Measurements from ENCODE around the gene NBPF3.
"Not testable (repeated sequence)": the region's sequence is repeated elsewhere in the genome, so short reads cannot be mapped to it uniquely, and the experiment has no call there.

Gene NBPF3

DNA sequence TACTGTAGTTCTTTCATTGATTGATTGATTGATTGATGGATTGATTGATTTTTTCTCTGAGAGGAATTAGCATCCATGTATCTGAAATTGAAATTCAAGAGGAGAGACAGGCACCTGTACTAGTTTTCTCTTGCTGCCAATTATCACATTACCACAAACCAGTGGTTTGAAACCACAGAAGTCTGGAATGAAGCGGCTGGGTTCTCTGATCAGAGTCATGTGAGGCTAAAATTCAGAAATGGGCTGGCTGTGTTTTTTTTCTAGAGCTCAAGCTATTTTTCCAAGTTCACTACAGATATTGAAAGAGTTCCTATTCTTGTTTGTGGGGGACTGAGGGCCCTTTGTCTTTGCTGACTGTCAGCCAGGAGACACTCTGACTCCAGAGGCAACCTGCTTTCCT lies 10.0 kb downstream of the NBPF3 start:
- TF ChIP-seq POU2F2 (IDR thresholded peaks at IDR 0.05; ENCODE audit: low read depth, low read length) = no peak
- TF ChIP-seq TAF1 (IDR thresholded peaks at IDR 0.05; ENCODE audit: low read depth, low read length) = no peak
- TF ChIP-seq POLR2AphosphoS5 (IDR thresholded peaks at IDR 0.05; ENCODE audit: low read depth, low read length) = no peak
- TF ChIP-seq SPI1 (IDR thresholded peaks at IDR 0.05; ENCODE audit: low read depth, low read length) = no peak
- no peak for TF ChIP-seq PAX5 (IDR thresholded peaks at IDR 0.05; ENCODE audit: insufficient read depth, low read length, severe bottlenecking)
- TF ChIP-seq POLR2A (IDR thresholded peaks at IDR 0.05; ENCODE audit: low read depth, low read length) = no peak
- no peak for FAIRE-seq
- no peak for DNase-seq (ENCODE audit: insufficient read length, low spot score)

DNA sequence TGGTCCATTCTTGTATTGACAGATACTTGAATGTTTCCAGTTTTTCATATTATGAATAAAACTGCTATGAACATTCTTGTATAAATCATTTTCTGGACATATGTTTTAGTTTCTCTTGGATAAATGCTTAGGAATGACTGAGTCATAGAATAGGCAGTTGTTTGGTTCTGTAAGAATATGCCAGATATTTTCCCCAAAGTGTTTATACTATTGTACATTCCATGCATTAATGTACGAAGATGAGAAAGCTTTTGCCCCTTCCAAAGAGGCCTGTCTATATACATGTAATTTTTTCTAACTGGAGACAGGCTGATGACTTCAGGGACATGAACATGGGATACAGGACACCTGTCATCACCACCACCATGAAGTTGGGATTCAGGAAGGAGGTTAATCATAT lies 11.3 kb downstream of the NBPF3 start:
- DNase-seq (ENCODE audit: insufficient read length, low spot score) (no peak), FAIRE-seq (no peak)
- no peak for TF ChIP-seq POU2F2 (IDR thresholded peaks at IDR 0.05; ENCODE audit: low read depth, low read length)
- no peak for TF ChIP-seq TAF1 (IDR thresholded peaks at IDR 0.05; ENCODE audit: low read depth, low read length)
- TF ChIP-seq POLR2A (IDR thresholded peaks at IDR 0.05; ENCODE audit: low read depth, low read length) = no peak
- TF ChIP-seq PAX5 (IDR thresholded peaks at IDR 0.05; ENCODE audit: insufficient read depth, low read length, severe bottlenecking) = no peak
- TF ChIP-seq SPI1 (IDR thresholded peaks at IDR 0.05; ENCODE audit: low read depth, low read length) = no peak
- no peak for TF ChIP-seq POLR2AphosphoS5 (IDR thresholded peaks at IDR 0.05; ENCODE audit: low read depth, low read length)

DNA sequence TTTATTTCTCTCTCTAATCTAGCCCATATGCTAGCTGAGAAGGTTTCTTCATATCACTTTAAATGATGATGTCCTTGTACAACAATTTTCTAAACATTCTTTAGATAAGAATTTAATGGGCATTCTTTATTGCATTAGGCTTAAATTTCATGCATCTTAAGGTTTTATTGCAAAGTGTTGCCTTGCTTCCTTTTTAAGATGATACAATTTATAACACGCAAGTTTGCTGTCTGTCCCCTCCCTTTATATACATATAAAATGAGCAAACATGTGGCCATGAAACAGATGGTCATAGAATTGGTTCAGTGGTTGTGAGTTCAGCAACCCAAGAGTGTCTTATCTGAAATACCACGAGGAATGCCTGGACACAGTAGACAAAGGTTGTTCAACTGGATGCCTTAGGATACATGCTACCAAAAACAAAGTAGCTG lies 12.1 kb downstream of the NBPF3 start:
- DNase-seq (ENCODE audit: insufficient read length, low spot score) (no peak), FAIRE-seq (no peak)
- TF ChIP-seq POLR2AphosphoS5 (IDR thresholded peaks at IDR 0.05; ENCODE audit: low read depth, low read length) (no peak), PAX5 (IDR thresholded peaks at IDR 0.05; ENCODE audit: insufficient read depth, low read length, severe bottlenecking) (no peak)

- DNase-seq (ENCODE audit: insufficient read length, low spot score); FAIRE-seq: not testable (repeated sequence)
Measured at GRCh38 chr1:21453964-21454614, 14.2 kb downstream of the NBPF3 start.

DNA sequence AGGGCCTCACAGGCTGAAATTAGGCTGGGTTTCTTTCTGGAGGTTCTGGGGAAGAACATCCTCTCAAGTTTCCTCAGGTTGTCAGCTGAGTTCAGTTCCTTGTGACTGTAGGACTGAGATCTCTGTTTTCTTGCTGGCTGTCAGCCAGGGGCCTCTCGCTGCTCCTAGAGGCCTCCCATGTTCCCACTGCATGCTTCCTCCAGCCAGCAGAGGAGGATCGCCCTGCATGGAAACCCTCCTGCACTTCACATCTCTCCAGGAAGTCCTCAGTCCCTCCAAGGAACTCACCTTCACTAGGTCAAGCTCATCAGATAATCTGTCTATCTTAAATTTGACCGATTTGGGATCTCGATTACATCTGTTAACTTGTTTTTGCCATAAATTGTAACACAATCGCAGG lies 15.0 kb downstream of the NBPF3 start:
- FAIRE-seq; DNase-seq (ENCODE audit: insufficient read length, low spot score): not testable (repeated sequence)

GRCh38 chr1:21457654-21458053 lies 17.7 kb downstream of the NBPF3 start:
- DNase-seq (ENCODE audit: insufficient read length, low spot score) (no peak), FAIRE-seq (no peak)
- TF ChIP-seq POLR2A (IDR thresholded peaks at IDR 0.05; ENCODE audit: low read depth, low read length) (no peak), TAF1 (IDR thresholded peaks at IDR 0.05; ENCODE audit: low read depth, low read length) (no peak), POU2F2 (IDR thresholded peaks at IDR 0.05; ENCODE audit: low read depth, low read length) (no peak), SPI1 (IDR thresholded peaks at IDR 0.05; ENCODE audit: low read depth, low read length) (no peak), POLR2AphosphoS5 (IDR thresholded peaks at IDR 0.05; ENCODE audit: low read depth, low read length) (no peak), PAX5 (IDR thresholded peaks at IDR 0.05; ENCODE audit: insufficient read depth, low read length, severe bottlenecking) (no peak)

DNA sequence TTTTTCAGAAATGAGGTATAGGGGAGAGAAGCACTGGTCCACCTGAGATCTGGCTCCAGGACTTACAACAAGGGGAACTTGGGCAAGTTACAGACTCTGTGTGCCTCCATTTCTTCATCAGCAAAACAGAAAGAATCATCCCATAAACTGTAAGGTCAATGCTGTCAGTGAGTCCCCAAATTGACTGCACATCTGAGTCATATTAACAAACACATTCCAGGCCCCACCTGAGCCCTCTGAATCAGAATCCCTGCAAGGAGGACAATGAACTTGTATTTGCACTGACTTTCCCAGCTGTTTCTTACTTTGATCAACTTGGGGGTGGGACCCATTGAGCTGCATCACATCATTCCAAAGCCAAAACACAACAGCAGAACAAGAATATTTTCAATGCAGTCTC lies 25.2 kb downstream of the NBPF3 start:
- FAIRE-seq; DNase-seq (ENCODE audit: insufficient read length, low spot score): not testable (repeated sequence)

- not testable (repeated sequence) for FAIRE-seq; DNase-seq (ENCODE audit: insufficient read length, low spot score)
Measured at GRCh38 chr1:21467946-21468345, 28.0 kb downstream of the NBPF3 start.

GRCh38 chr1:21468599-21468998 lies 28.7 kb downstream of the NBPF3 start:
- no peak for DNase-seq (ENCODE audit: insufficient read length, low spot score)

GRCh38 chr1:21469581-21469980 lies 29.6 kb downstream of the NBPF3 start:
- DNase-seq (ENCODE audit: insufficient read length, low spot score) = no peak
- TF ChIP-seq SPI1 (IDR thresholded peaks at IDR 0.05; ENCODE audit: low read depth, low read length) (no peak), TAF1 (IDR thresholded peaks at IDR 0.05; ENCODE audit: low read depth, low read length) (no peak), POLR2AphosphoS5 (IDR thresholded peaks at IDR 0.05; ENCODE audit: low read depth, low read length) (no peak), POLR2A (IDR thresholded peaks at IDR 0.05; ENCODE audit: low read depth, low read length) (no peak), PAX5 (IDR thresholded peaks at IDR 0.05; ENCODE audit: insufficient read depth, low read length, severe bottlenecking) (no peak)
- FAIRE-seq = no peak

More at GRCh38 chr1:21468599-21468998, 28.7 kb downstream of the NBPF3 start:
- no peak for FAIRE-seq
- no peak for TF ChIP-seq POU2F2 (IDR thresholded peaks at IDR 0.05; ENCODE audit: low read depth, low read length)
- no peak for TF ChIP-seq PAX5 (IDR thresholded peaks at IDR 0.05; ENCODE audit: insufficient read depth, low read length, severe bottlenecking)
- no peak for TF ChIP-seq POLR2AphosphoS5 (IDR thresholded peaks at IDR 0.05; ENCODE audit: low read depth, low read length)
- no peak for TF ChIP-seq POLR2A (IDR thresholded peaks at IDR 0.05; ENCODE audit: low read depth, low read length)
- TF ChIP-seq SPI1 (IDR thresholded peaks at IDR 0.05; ENCODE audit: low read depth, low read length) = no peak
- TF ChIP-seq TAF1 (IDR thresholded peaks at IDR 0.05; ENCODE audit: low read depth, low read length) = no peak

DNA sequence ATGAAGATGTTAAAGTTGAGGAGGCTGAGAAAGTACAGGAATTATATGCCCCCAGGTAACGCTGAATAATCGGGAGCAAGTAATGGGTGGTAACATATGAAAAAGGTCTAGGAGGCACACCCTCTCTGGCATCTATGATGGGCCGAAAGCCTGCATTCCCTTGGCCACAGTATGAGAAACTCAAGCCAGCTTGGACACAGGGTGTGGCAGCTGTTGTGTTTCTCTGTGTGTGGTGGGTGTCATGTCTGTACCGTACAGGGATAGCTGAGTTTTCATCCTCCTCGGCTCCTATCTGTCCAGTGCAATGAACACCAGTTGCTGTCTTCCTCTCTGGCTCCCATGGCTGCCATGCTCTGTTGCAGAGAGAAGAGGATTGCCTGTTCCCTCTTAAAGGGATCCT lies 32.9 kb downstream of the NBPF3 start:
- DNase-seq (ENCODE audit: insufficient read length, low spot score) (no peak), FAIRE-seq (no peak)
- TF ChIP-seq TAF1 (IDR thresholded peaks at IDR 0.05; ENCODE audit: low read depth, low read length) = no peak
- no peak for TF ChIP-seq POU2F2 (IDR thresholded peaks at IDR 0.05; ENCODE audit: low read depth, low read length)
- TF ChIP-seq PAX5 (IDR thresholded peaks at IDR 0.05; ENCODE audit: insufficient read depth, low read length, severe bottlenecking) = no peak
- no peak for TF ChIP-seq POLR2A (IDR thresholded peaks at IDR 0.05; ENCODE audit: low read depth, low read length)
- TF ChIP-seq POLR2AphosphoS5 (IDR thresholded peaks at IDR 0.05; ENCODE audit: low read depth, low read length) = no peak
- TF ChIP-seq SPI1 (IDR thresholded peaks at IDR 0.05; ENCODE audit: low read depth, low read length) = no peak
